GM03348 (cell line): Measurements from ENCODE around the gene ATL2.
A peak's percentile ranks its signal among the peaks of the same experiment; 100 is the strongest.
"Not testable (repeated sequence)": the region's sequence is repeated elsewhere in the genome, so short reads cannot be mapped to it uniquely, and the experiment has no call there.

ENCODE experiments used
- DNase-seq: peaks from one replicate; pipeline ENCODE4 v3.0.0; 2012; ENCODE audit warnings: low spot score

ATL2 gene

DNA sequence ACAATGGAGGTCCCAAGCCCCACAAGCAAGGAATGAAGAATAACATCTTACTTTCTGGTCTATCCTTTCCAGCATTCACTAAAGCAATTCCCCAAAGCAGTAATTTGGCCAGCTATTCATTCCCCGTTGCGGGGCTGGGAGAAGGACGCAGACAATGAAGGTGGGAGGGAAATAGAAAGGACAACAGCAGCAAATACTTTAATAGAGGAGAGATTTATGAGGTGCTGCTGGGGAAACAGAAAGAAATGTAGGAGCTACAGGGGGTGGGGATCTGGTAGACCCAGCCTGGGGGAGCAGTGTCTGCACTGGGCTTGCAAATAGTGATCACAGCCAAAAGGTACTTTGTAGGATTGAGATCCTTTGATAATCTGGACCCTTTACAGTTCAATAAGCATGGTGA, 13.9 kb upstream of the ATL2 start:
- no peak for DNase-seq

DNA sequence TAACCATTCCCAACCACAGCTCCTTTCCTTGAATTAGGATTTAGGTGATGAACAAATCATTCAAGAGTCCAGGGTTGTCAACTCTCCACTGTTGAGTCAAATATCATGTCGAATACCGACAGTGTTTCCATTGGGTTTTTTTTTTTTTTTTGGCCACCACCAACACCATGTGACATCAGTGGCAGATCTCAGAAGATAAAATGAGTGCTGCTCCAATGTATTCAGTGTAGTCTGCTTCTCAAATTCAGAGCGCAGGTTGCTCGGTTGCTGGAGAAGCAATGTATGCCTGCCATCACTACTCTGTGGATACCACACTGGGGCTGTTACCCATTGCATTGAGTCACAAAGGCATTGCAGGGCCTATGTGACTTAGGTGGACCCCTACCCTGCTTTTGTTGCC, 10.8 kb upstream of the ATL2 start:
- DNase-seq, result no peak

DNA sequence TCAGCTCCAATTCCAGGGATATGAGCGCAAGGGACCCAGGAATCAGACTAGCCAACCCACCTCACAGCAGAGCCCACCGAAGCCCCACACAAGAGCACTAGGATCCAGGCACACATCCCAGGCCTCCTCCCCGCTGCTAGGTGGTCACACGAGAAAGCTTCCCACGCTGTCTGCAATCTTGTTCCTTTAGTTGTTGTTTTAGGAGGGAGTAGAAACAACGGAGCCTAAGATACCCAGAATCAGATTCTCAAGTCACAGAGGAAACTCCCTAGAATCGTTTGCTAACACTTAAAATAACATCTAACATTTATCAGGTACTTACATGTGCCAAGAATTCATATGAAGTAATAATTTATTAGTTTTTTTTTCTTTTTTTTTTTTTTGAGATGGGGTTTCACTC, 9.7 kb upstream of the ATL2 start:
- DNase-seq, result no peak

DNA sequence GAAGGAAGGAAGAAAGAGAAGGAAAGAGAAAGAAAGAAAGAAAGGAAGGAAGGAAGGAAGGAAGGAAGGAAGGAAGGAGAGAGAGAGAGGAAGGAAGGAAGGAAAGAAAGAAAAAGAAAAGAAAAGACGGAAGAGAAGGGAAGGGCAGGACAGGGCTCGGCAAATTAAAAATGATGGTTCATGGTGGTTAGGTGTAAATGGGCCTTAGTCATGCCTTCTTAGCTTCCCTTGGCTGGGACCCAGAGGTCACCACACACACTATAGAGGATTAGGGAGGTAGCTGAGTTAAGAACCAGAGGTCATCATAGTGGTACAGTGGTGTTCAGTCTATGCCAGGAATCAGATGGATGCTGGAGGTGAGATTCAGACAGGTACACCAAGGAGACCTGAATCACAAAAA, 9.3 kb upstream of the ATL2 start:
- no peak for DNase-seq

DNA sequence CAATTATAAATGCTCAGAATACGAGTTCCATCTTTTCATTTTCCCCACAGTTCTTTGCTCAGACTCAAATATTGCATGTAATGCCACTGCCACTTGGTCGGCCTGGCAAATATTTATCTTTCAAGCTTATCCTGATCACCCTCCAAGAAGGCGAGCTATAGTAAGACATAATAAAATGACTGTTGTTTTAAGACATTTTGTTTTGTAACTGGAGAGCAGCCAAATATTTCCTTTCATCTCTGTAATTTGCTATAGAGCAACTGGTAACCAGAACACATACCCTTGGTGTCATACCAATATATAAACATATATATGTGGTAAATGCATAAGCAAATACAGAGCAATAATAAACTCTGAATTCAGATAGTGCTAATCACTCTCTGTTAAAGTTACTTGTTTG, 7.3 kb upstream of the ATL2 start:
- no peak for DNase-seq

DNA sequence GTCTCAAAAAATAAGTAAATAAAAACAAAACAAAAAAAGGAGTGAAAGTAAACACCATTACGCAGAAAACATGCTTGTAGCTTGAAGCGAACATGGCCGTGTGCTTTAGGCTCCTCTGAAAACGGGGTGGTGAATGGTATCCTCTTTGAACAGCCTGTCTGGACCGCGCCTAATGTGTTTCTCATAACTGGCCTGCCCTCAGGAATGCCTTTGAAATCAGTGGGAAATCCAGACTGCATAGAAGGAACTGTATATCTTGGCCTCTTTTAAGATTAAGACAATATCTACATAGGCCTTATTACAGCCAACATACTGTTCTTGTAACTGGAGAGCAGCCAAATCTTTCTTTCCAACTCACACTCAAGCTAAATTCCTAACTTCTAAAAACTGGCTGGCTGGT, 6.7 kb upstream of the ATL2 start:
- not testable (repeated sequence) for DNase-seq

DNA sequence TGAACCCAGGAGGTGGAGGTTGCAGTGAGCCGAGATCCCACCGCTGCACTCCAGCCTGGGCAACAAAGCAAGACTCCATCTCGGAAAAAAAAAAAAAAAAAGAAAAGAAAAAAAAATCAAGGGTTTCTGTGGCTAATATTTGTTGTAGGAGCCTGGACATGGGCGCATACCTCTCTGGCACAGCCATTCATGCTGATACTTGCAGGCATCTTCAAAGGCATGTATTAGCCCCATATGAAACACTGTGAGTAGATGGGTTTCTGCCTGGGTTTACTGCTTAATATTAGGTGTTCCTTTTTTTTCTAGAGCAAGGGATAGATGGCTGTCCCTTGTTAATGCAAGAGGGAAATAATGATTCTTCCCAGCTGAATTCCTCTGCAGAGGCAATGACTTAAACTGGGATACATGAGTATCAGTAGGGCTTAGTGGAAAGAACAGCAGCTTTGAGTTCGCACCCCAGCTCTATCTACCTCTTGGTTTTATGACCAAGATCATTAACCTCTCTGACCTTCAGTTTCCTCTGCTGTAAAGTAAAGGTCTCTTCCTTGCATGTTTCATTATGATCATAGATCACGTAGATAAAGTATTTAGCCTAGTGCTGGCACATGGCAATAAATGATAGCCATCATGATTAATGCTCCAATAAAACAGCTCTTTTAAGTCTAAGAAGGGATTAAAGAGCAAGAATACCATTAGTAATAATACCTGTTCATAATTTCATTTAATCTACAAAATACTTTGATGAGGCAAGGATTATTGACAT, 4.5 kb upstream of the ATL2 start:
- no peak for DNase-seq

DNA sequence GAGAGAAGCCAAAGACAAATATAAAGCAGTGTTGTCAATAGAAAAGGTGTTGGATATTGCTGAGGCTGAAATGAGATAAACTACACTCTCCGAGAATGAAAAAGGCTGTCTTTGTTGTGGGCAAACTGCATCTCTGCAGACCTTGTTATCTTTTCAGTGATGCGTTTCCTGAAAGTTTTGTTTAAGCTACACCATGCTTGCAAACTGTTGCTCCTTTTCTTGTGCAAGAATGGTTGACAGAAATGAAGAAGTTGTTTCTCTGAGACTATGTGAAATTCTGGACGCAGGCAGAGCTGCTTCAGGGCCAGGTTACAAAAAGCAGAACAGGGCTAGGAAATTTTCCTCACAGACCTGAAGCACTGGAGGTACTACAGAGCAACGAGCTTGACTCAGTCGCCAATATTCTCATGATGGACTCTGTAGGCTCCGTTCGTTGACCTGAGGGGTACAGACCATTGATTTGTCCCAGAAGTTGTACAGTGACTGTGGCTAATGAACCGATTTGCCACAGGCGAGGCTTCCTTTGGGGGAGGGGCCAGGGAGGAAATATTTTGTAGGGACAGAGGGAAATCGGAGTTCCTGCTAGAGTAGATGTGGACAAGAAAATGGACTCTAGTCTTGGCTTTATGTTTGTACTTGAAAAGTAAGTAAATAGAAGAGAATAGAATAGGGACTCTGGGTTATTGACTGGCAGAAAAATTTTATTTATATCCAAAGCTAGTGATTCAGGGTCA, 3.5 kb upstream of the ATL2 start:
- no peak for DNase-seq

DNA sequence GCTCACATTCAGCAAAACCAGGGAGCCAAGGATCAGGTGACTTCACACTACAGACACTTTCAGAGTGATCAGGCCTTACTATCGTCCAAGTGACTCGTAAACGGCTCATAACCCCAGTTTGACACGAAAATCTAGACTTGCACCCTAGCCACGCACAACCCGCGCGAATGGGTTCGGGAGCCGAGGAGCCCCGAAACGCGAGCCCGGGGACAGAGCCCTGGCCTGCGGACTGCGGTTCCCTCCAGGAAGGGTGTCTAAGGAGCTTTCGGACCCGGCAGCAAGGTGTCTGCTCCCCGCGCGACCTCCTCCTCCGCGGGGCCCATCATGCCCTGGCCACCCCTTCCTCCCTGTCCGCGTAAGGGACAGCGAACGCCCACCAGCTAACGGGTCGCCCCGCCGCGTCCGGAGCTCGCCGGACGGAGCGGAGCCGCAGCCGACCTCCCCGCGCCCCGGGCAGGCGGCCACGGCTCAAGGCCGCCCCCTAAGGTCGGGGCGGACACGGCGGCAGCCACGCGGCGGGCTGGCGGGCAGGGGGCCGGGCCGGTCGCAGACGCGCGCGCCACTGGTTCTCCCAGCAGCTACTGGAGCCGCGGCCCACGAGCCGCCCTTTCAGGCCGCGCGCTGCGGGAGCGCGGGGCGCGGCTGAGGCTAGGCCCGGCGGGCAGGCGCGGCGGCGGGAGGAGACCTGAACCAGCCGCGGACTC, 575 bp downstream of the ATL2 start:
- peak; percentile 94 for DNase-seq

DNA sequence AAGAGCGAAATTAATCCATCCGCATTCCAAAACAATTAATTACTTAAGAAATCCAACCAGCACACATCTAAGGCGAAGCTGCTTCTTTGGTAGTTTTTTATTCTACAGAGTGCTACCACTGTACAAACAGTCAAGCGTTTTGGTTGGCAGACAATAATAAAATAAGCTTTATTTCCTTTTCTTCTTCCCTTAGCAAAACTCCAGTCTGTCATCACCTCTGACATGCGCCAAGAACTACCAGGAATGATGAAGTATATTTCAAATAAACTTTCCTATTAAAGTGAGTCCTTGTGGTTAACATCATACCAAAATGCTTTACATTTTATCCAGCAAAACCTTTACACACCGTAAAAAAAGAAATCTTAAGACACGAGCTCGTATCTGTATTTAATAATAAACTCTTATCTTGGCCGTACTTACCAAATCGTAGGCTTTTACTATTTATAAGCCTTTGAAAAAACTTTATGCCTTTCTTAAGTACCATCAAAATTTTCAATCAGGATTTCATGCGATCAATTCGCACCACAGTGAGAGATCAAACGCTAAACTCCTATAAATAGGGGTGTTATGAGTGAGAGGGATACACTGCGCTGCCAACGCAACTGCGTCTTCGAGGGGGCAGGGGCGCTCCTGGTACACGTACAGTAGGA, 1.3 kb downstream of the ATL2 start:
- peak; percentile 16 for DNase-seq

DNA sequence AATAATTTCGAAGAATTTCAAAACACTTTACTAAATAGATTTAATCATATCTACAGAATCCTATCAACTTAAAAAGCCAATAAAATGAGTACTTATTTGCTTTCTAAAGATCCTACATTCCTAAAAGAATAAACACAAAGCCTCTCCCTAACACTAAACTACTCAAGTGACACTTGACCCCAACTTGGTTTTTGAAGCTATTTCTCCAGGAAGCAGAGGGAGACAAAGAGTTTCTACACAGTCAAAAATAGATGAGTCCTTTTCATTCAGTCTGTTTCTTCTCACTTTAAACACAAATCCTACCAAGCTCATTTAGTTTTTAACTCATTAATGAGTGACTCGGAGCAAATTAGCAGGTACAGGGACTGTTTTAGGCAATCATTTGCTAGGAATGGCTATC, 2.1 kb downstream of the ATL2 start:
- DNase-seq, result peak; percentile 21

DNA sequence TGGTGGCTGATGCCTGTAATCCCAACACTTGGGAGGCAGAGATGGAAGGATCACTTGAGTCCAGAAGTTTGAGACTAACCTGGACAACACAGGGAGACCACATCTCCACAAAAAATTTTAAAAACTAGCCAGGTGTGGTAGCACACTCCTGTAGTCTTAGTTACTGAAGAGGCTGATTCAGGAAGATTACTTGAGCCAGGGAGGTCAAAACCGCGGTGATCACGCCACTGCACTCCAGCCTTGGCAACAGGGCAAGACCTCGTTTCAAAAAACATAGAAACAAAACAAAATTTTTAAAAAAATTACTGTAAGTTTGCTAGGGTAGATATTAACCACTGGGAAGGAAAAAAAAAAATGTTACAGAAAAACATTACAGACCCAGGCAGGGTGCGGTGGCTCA, 5.8 kb downstream of the ATL2 start:
- DNase-seq, result no peak

DNA sequence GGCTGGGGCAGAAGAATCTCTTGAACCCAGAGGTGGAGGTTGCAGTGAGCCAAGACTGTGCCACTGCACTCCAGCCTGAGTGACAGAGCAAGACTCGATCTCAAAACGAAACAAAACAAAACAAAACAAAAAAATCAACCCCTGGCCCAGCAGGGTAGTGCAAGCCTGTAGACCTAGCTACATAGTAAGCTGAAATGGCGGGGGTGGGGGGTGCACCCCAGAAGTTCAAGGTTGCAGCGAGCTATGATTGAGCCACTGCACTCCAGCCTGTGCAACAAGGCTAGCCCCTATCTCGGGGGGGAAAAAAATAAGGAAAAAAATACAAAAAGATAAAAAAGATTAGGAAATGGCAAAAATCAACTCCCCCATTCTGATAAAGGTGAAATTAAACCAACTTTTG, 6.4 kb downstream of the ATL2 start:
- DNase-seq, result no peak

DNA sequence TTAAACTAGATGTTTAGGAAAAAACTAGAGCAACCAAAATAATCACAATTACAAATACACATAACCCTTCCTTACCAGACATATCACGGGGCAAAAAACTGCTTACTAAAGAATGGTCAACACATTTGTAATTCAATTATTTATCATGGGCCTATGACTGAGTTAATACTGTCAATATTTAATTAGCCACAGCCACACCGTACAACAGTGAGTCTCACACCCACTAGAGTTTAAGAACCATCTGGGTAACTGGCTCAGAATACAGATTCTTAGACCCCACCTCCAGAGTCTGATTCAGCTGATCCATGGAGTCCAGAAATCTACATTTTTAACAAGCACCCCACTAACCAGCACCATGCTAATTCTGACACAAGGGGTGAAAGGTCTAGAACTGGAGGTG, 14.8 kb downstream of the ATL2 start:
- no peak for DNase-seq

DNA sequence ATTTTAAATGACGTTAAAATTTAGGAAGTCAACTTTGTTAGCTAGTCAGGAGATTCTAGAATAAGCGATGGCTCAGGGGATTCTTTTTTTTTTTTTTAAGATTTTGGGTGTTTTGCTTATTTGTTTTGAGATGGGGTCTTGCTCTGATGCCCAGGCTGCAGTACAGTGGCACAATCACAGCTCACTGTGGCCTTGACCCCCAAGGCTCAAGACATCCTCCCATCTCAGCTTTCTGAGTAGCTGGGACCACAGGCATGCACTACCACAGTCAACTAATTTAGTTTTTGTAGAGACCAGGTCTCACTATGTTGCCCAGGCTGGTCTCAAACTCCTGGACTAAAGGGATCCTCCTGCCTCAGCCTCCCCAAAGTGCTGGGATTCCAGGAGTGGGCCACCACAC, 16.9 kb downstream of the ATL2 start:
- DNase-seq, result no peak

DNA sequence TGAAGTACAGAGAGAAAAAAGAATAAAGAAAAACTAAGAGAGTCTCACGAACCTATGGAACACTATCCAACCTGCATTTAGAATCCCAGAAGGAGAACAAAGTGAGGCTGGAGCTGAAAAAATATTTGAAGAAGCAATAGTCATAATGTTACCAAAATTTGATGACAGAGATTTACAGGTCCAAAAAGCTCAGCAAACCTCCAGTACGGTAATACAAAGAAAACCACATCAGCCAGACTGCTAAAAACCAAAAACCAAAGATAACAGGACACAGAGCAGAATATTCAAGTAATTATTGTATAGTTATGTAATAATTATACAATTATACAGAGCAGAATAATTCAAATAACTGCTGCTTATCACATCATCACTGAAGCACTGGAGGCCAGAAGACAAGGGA, 23.7 kb downstream of the ATL2 start:
- DNase-seq, result no peak

DNA sequence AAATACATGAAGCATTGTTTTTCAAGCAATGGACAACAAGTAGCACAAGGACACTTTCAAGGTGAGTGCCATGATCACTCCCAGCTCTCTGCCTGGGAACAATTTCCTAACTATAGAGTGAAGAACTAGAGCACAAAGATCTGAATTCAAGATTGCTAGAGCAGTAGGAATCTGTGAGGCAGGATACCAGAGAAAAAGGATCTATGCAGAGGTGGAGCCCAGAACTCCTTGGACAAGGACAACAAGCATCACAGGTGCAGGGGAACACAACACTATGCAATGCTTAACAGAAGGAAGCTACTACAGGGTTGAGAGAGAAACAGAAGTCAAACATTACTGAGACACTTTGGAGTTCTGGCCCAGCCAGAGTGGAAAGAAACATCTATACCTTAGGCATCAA, 24.7 kb downstream of the ATL2 start:
- no peak for DNase-seq

DNA sequence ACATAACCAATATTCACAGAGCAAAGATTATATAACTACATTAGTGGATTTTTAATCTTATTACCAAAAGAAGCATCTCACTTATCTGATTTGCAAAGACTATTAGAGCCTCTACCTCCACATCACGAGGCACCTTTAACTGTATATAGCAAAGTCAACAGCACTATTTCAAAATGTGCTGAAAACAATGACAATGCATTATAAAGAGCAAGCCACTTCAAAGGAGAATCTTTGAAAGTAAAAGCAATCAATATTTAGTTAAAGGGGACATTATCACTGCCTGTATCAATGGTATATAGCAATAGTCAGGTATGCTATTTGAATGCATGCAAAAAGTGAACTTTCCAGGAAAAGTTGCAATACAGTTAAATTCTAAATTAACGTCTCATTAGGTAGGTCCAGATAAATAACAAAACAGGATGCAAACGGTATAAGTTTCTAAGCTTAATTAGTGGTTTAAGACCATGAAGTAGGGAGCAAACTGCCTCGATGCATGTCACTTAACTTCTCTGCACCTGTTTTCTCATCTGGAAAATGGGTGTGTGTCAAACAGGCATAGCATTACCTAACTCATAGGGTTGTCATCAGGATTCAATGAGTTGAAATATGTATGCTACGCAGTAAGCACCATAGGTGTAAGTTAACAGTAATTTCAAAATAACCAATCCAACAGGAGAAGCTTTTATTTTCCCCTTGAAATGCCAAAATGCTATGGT, 31.6 kb downstream of the ATL2 start:
- DNase-seq, result no peak

DNA sequence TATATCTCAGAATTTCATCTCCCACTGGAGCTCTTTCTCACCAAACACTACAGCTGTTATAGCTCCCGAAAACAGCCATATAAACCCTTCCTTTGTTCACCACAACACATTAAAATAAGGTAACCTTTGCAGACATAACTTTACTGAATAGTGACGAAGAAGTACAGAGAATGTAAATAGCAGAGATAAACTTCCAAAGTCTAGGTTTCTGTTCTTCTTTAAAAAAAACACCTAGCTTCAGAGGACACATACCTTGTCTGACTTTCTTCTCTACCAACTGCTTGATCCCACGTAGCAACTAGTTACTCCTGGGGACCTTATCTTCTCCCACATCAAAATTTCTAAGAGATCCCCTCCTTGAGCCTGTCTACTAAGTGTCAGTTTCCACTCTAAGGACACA, 32.3 kb downstream of the ATL2 start:
- no peak for DNase-seq

DNA sequence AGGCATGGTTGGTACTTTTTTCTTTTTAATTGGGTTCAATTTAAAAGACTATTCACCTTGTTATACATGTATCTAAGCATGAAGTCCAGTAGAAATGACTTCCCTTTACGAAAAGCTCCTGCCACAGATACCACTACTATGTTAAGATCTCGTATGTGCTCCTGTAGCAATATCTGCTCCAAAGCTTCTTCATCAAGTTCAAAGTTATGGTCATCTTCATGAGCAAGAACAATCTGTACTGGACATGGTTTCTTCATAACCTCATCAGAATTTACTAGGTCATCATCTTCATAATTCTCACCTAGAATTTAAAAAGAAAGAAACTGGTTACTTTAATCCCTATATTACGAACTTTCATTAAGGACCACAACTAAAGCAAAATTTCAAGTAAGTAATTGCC, 33.9 kb downstream of the ATL2 start:
- no peak for DNase-seq

DNA sequence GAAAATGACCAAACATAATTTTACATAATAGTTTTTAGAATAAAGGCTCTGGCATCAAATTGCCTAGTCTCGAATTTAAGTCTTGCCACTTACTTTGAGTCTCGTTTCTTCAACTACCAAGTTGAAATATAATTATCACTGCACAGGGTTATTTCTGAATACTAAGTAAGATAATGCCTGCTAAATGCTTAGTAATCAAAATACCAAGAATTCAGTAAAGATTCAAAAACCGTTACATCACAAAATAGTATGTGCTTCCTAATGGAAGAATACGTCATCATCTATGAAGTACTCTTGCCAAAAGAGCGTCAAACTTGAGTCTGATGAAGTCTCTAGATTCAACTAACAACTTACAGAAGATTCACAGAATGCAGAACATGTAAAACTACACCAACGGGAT, 40.5 kb downstream of the ATL2 start:
- no peak for DNase-seq

DNA sequence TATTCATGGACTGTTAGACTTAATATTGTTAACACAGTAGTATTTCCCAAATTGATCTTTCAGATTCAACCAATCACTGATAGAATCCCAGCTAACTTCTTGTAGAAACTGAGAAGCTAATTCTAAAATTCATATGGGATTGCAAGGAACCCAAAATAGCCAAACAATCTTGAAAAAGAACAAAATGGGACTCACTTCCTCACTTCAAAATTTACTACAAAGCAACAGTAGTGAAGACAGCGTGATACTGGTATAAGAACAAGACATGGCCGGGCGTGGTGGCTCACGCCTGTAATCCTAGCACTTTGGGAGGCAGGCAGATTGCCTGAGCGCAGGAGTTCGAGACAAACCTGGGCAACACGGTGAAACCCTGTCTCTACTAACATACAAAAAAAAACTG, 46.3 kb downstream of the ATL2 start:
- no peak for DNase-seq
